ENCODE measurements around the gene UXS1. TPM values are rescaled to one million over a fixed set of nuclear protein-coding genes. Genes with fewer than 3 reads are reported as not detected.

The UXS1 gene
- total and polyA plus RNA-seq, 2 donors (not counting 3 experiments of a cell fraction or from before 2014, with no cell fraction given), result 34.2 to 43.2 TPM

DNA sequence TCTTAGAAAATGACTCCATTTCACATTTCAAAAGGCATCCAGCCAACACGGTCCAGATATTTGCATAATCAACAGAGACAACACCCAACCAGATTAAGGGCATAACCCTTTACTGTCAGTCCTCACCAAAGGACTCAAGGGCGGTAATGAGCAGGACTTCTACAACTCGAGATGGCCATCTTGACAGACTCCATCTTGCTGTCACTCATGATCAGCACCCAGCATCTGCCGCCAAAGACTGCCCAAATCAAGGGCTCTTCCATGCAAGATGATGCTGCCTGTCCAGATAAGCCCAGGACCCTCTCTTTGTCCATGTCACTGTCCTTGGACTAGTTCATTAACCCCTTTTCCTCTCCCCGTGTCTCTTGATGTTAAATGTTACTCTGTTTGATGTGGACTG, 77.9 kb downstream of the UXS1 start:
- POLR2A ChIA-PET, result no interaction called here
- CTCF ChIA-PET, result no interaction called here
- Histone ChIP-seq H3K36me3 (ENCODE audit: control insufficient read depth in 2 of 2, extremely low read depth in 1 of 2, insufficient read depth in 2 of 2, low read length in 2 of 2) (peaks cover 0 to 8% of the 10 kb centered on the region in 2 experiments), H3K4me2 (ENCODE audit: insufficient read depth, low read length) (no peak overlapping the region), H3K79me2 (ENCODE audit: control insufficient read depth, insufficient read depth, low read length) (no peaks in the 10 kb centered on the region), H4K20me1 (replicated peaks; ENCODE audit: control insufficient read depth, extremely low read depth, insufficient read depth, low read length) (no peaks in the 10 kb centered on the region), H3K9me1 (replicated peaks; ENCODE audit: control insufficient read depth, extremely low read depth, insufficient read depth, low read length) (no peaks in the 10 kb centered on the region), H3K27ac (ENCODE audit: insufficient read depth, low read depth, low read length) (no peak overlapping the region), H3K4me1 (ENCODE audit: control insufficient read depth, extremely low read depth, insufficient read depth, low read length) (no peaks in the 10 kb centered on the region), H3K4me3 (replicated peaks in 1 of 3; ENCODE audit: insufficient read depth in 1 of 3, low read depth in 1 of 3, low read length in 3 of 3) (no peak overlapping the region), H3K27me3 (ENCODE audit: control insufficient read depth in 2 of 2, insufficient read depth in 2 of 2, low read length in 2 of 2) (no peaks in the 10 kb centered on the region), H2AFZ (ENCODE audit: low read depth, low read length) (no peak overlapping the region), H3K9ac (replicated peaks; ENCODE audit: extremely low read depth, insufficient read depth, low read length) (no peak overlapping the region), H3K9me3 (replicated peaks; ENCODE audit: control insufficient read depth, insufficient read depth, low read length) (no peaks in the 10 kb centered on the region)
- TF ChIP-seq MYC (IDR thresholded peaks at IDR 0.05; ENCODE audit: low read depth, low read length), result no peak
- TF ChIP-seq POLR2AphosphoS5 (IDR thresholded peaks at IDR 0.05; ENCODE audit: insufficient read depth, low read depth, low read length), result no peak
- no peak for TF ChIP-seq EZH2 (IDR thresholded peaks at IDR 0.05; ENCODE audit: borderline replicate concordance, low read depth, low read length, severe bottlenecking)
- TF ChIP-seq FOS (IDR thresholded peaks at IDR 0.05; ENCODE audit: borderline replicate concordance, insufficient read depth, low read length), result no peak
- dilution Hi-C loops (cut with MboI; ENCODE audit: extremely low pct_ligation_motif_present, low sequenced_read_pairs), result no loop called here
- intact Hi-C loops (cut with micrococcal nuclease), result no loop called here
- BruUV-seq (replicated peaks), result no TSS peak
- FAIRE-seq (no peak), DNase-seq (ENCODE audit: low read depth, low spot score) (no peak)

- Histone ChIP-seq H3K4me2 (ENCODE audit: insufficient read depth, low read length) (no peak overlapping the region), H3K9me3 (replicated peaks; ENCODE audit: control insufficient read depth, insufficient read depth, low read length) (no peaks in the 10 kb centered on the region), H3K4me3 (replicated peaks in 1 of 3; ENCODE audit: insufficient read depth in 1 of 3, low read depth in 1 of 3, low read length in 3 of 3) (no peak overlapping the region), H3K79me2 (ENCODE audit: control insufficient read depth, insufficient read depth, low read length) (no peaks in the 10 kb centered on the region), H3K4me1 (ENCODE audit: control insufficient read depth, extremely low read depth, insufficient read depth, low read length) (no peaks in the 10 kb centered on the region), H2AFZ (ENCODE audit: low read depth, low read length) (no peak overlapping the region), H3K36me3 (ENCODE audit: control insufficient read depth in 2 of 2, extremely low read depth in 1 of 2, insufficient read depth in 2 of 2, low read length in 2 of 2) (peaks cover 0 to 8% of the 10 kb centered on the region in 2 experiments), H3K9me1 (replicated peaks; ENCODE audit: control insufficient read depth, extremely low read depth, insufficient read depth, low read length) (no peaks in the 10 kb centered on the region), H3K9ac (replicated peaks; ENCODE audit: extremely low read depth, insufficient read depth, low read length) (no peak overlapping the region), H4K20me1 (replicated peaks; ENCODE audit: control insufficient read depth, extremely low read depth, insufficient read depth, low read length) (no peaks in the 10 kb centered on the region), H3K27me3 (ENCODE audit: control insufficient read depth in 2 of 2, insufficient read depth in 2 of 2, low read length in 2 of 2) (no peaks in the 10 kb centered on the region), H3K27ac (ENCODE audit: insufficient read depth, low read depth, low read length) (no peak overlapping the region)
- ChIA-PET POLR2A (no interaction called here), CTCF (no interaction called here)
- intact Hi-C loops (cut with micrococcal nuclease) (no loop called here), dilution Hi-C loops (cut with MboI; ENCODE audit: extremely low pct_ligation_motif_present, low sequenced_read_pairs) (no loop called here)
- no peak for FAIRE-seq
- no peak for DNase-seq (ENCODE audit: low read depth, low spot score)
- no TSS peak for BruUV-seq (replicated peaks)
- no peak for TF ChIP-seq JUN (IDR thresholded peaks at IDR 0.05; ENCODE audit: borderline replicate concordance, insufficient read depth, insufficient read length, low read depth)
Measured at GRCh38 chr2:106115665-106116064, 78.4 kb downstream of the UXS1 start.
